HCT116 (cell line): ENCODE measurements around the gene GLIPR2. TPM values are rescaled to one million over a fixed set of nuclear protein-coding genes. Genes with fewer than 3 reads are reported as not detected.
A peak's percentile ranks its signal among the peaks of the same experiment; 100 is the strongest.

ENCODE experiments used
- ATAC-seq: fragments of 200-7000 bp; cut with Tn5 transposase; 2 replicates; pipeline ENCODE4 v1.9.1; 2020; ENCODE audit warnings: mild to moderate bottlenecking, moderate library complexity
- BruUV-seq: library from RNA; stranded (reverse); fragments of 400-500 nt; replicated peaks from 2 replicates; lab custom pipeline; 2021; lab: Mats Ljungman, UMichigan
- CTCF ChIA-PET: fragments of 300-600 bp; sonication (Branson Sonifier 250); formaldehyde crosslinking; loops from one replicate; lab custom pipeline; 2021; ENCODE audit warnings: antibody characterized with exemption; lab: Charles Lee
- POLR2A ChIA-PET: fragments of 300-600, 350-600 bp; sonication (Branson Sonifier 250); formaldehyde crosslinking; loops from one replicate; lab custom pipeline; 2021; ENCODE audit warnings: antibody characterized with exemption; lab: Charles Lee
- RAD21 ChIA-PET, 2 experiments: fragments of 300-600 bp; sonication (Branson Sonifier 250); formaldehyde crosslinking; loops; one replicate each; lab custom pipeline; 2023; ENCODE audit warnings: low total read pairs in 2 of 2; ENCODE audit not compliant: uncharacterized antibody in 2 of 2, unreplicated experiment in 2 of 2, low non-redundant PET in 1 of 2; lab: Charles Lee
- DNase-seq: peaks from one replicate; pipeline ENCODE4 v3.0.0-alpha.2; 2010; ENCODE audit warnings: low read depth, low spot score
- H2AFZ ChIP-seq: fragments of 200-600 bp; shearing (Covaris generic), sonication (generic); 2 replicates; pipeline ENCODE4 v1.6.1; 2017; ENCODE audit warnings: low read depth, mixed run types, mixed read lengths, antibody characterized with exemption, low read length; ENCODE audit not compliant: poor library complexity, severe bottlenecking
- H3K27ac ChIP-seq: 2 replicates; pipeline ENCODE4 v1.5.1; 2012; ENCODE audit warnings: low read depth, low read length
- H3K27me3 ChIP-seq: fragments of 200-600 bp; sonication (generic); 2 replicates; pipeline ENCODE4 v1.6.1; 2016; ENCODE audit warnings: mixed run types, low read length, mixed read lengths; ENCODE audit not compliant: insufficient read depth
- H3K36me3 ChIP-seq, 2 experiments: fragments of 200-500 bp in 1 of 2; fragments of 200-600 bp in 1 of 2; sonication (Bioruptor generic) in 1 of 2; sonication (generic) in 1 of 2; 2 replicates each; pipeline versions ENCODE4 v1.5.1 to v1.6.1; 2014 to 2016; ENCODE audit warnings: low read length in 2 of 2, inconsistent platforms in 1 of 2, mixed read lengths in 1 of 2, mixed run types in 1 of 2; ENCODE audit not compliant: insufficient read depth in 2 of 2, control insufficient read depth in 1 of 2
- H3K4me1 ChIP-seq, 2 experiments: fragments of 200-600 bp in 1 of 2; sonication (generic) in 1 of 2; 2 replicates each; pipeline versions ENCODE4 v1.5.1 to v1.6.1; 2012 to 2017; ENCODE audit warnings: low read length in 2 of 2, inconsistent platforms in 1 of 2, mild to moderate bottlenecking in 1 of 2, mixed read lengths in 1 of 2, mixed run types in 1 of 2, moderate library complexity in 1 of 2; ENCODE audit not compliant: insufficient read depth in 2 of 2, control insufficient read depth in 1 of 2
- H3K4me2 ChIP-seq: fragments of 200-600 bp; sonication (generic); 2 replicates; pipeline ENCODE4 v1.6.1; 2017; ENCODE audit warnings: mixed run types, low read length, mixed read lengths
- H3K4me3 ChIP-seq, 2 experiments: fragments of 200-600 bp in 1 of 2; sonication (generic) in 1 of 2; replicated peaks in 1 of 2; 2 replicates each; pipeline ENCODE4 v1.5.1; 2011 to 2016; ENCODE audit warnings: low read length in 2 of 2, control low read depth in 1 of 2, low read depth in 1 of 2, mild to moderate bottlenecking in 1 of 2, mixed read lengths in 1 of 2, mixed run types in 1 of 2
- H3K79me2 ChIP-seq: fragments of 200-600 bp; sonication (generic); 2 replicates; pipeline ENCODE4 v1.6.1; 2017; ENCODE audit warnings: mild to moderate bottlenecking, mixed run types, low read length, moderate library complexity, mixed read lengths; ENCODE audit not compliant: insufficient read depth
- H3K9ac ChIP-seq: fragments of 200-600 bp; sonication (generic); 2 replicates; pipeline ENCODE4 v1.6.1; 2016; ENCODE audit warnings: low read length, mixed read lengths
- H3K9me2 ChIP-seq: fragments of 200-600 bp; sonication (generic), shearing (Covaris generic); 2 replicates; pipeline ENCODE4 v1.6.1; 2017; ENCODE audit warnings: mixed run types, mild to moderate bottlenecking, moderate library complexity; ENCODE audit not compliant: insufficient read depth
- H3K9me3 ChIP-seq, 2 experiments: fragments of 200-500 bp in 1 of 2; fragments of 200-600 bp in 1 of 2; sonication (Bioruptor generic) in 1 of 2; sonication (generic) in 1 of 2; 2 replicates each; pipeline ENCODE4 v1.6.1; 2014 to 2017; ENCODE audit warnings: low read length in 2 of 2, mixed read lengths in 2 of 2, inconsistent platforms in 1 of 2, low read depth in 1 of 2, mild to moderate bottlenecking in 1 of 2, mixed run types in 1 of 2, moderate library complexity in 1 of 2; ENCODE audit not compliant: control insufficient read depth in 1 of 2, insufficient read depth in 1 of 2
- H4K20me1 ChIP-seq: fragments of 200-600 bp; sonication (generic), shearing (Covaris generic); 2 replicates; pipeline ENCODE4 v1.6.1; 2017; ENCODE audit warnings: mixed run types, mild to moderate bottlenecking, moderate library complexity; ENCODE audit not compliant: insufficient read depth
- EGR1 ChIP-seq: IDR thresholded peaks from 2 replicates; pipeline ENCODE4 v1.6.1; 2012; ENCODE audit warnings: low read depth
- ELF1 ChIP-seq: IDR thresholded peaks from 2 replicates; pipeline ENCODE4 v1.6.1; 2012; ENCODE audit warnings: low read depth, borderline replicate concordance
- EZH2phosphoT487 ChIP-seq: fragments of 200-600 bp; IDR thresholded peaks from 2 replicates; pipeline ENCODE4 v1.6.1; 2018; ENCODE audit warnings: antibody characterized with exemption, borderline replicate concordance
- POLR2A ChIP-seq: IDR thresholded peaks from 2 replicates; pipeline ENCODE4 v1.7.0; 2011; ENCODE audit warnings: borderline replicate concordance; ENCODE audit not compliant: insufficient read depth, insufficient read length; ENCODE audit errors: extremely low read depth
- POLR2AphosphoS5 ChIP-seq: IDR thresholded peaks from 2 replicates; pipeline ENCODE4 v1.6.1; 2011; ENCODE audit warnings: mild to moderate bottlenecking, low read depth, low read length, moderate library complexity
- RAD21 ChIP-seq: IDR thresholded peaks from 2 replicates; pipeline ENCODE4 v1.6.1; 2012; ENCODE audit warnings: low read depth, mild to moderate bottlenecking
- TCF7L2 ChIP-seq: IDR thresholded peaks from 2 replicates; pipeline ENCODE4 v1.7.0; 2011; ENCODE audit warnings: borderline replicate concordance, inconsistent platforms; ENCODE audit not compliant: insufficient read depth, insufficient read length; ENCODE audit errors: extremely low read depth
- YY1 ChIP-seq: IDR thresholded peaks from 2 replicates; pipeline ENCODE4 v1.6.1; 2011; ENCODE audit warnings: low read length, low read depth, moderate library complexity, mild to moderate bottlenecking; ENCODE audit not compliant: insufficient replicate concordance; ENCODE audit errors: extremely low read depth
- ZNF274 ChIP-seq: fragments of 200-500 bp; sonication (Bioruptor generic); IDR thresholded peaks from 2 replicates; pipeline ENCODE4 v1.6.1; 2014; ENCODE audit warnings: mild to moderate bottlenecking, low read depth, low read length, inconsistent platforms
- intact Hi-C: fragments of 100-400 bp; cut with micrococcal nuclease; formaldehyde crosslinking; loops from 2 replicates; pipeline ENCODE4 v1.10.0; 2022
- total RNA-seq: library from RNA; stranded (reverse); gene quantifications from one replicate; pipeline ENCODE4 v1.2.1, GENCODE V29; 2021; ENCODE audit not compliant: unreplicated experiment
- TF ChIP-seq, protein P1 (sequence below): IDR thresholded peaks from 2 replicates; pipeline ENCODE4 v1.6.1; 2011; ENCODE audit warnings: mild to moderate bottlenecking, low read length, moderate library complexity; ENCODE audit not compliant: insufficient replicate concordance; ENCODE audit errors: extremely low read depth
- TF ChIP-seq, protein P2 (sequence below), 3 experiments: fragments of 200-600 bp in 1 of 3; sonication (generic) in 1 of 3; IDR thresholded peaks in 2 of 3; conservative IDR thresholded peaks in 1 of 3; 2 replicates each; pipeline ENCODE4 v1.5.1; 2012 to 2017; ENCODE audit warnings: low read depth in 2 of 3, low read length in 2 of 3, antibody characterized with exemption in 1 of 3, borderline replicate concordance in 1 of 3, control low read depth in 1 of 3, mild to moderate bottlenecking in 1 of 3, mixed read lengths in 1 of 3, mixed run types in 1 of 3, moderate library complexity in 1 of 3; ENCODE audit not compliant: insufficient read depth in 1 of 3
- TF ChIP-seq, protein P3 (sequence below): IDR thresholded peaks from 2 replicates; pipeline ENCODE4 v1.6.1; 2012

Gene GLIPR2
- total RNA-seq, 1 experiment from 2014 or later = 14.5 TPM

- TF ChIP-seq, protein P1, sequence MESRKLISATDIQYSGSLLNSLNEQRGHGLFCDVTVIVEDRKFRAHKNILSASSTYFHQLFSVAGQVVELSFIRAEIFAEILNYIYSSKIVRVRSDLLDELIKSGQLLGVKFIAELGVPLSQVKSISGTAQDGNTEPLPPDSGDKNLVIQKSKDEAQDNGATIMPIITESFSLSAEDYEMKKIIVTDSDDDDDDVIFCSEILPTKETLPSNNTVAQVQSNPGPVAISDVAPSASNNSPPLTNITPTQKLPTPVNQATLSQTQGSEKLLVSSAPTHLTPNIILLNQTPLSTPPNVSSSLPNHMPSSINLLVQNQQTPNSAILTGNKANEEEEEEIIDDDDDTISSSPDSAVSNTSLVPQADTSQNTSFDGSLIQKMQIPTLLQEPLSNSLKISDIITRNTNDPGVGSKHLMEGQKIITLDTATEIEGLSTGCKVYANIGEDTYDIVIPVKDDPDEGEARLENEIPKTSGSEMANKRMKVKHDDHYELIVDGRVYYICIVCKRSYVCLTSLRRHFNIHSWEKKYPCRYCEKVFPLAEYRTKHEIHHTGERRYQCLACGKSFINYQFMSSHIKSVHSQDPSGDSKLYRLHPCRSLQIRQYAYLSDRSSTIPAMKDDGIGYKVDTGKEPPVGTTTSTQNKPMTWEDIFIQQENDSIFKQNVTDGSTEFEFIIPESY = no peak
- no peak for TF ChIP-seq TCF7L2
- TF ChIP-seq POLR2A = no peak
- no peak for TF ChIP-seq POLR2AphosphoS5
- TF ChIP-seq ELF1 = no peak
- TF ChIP-seq ZNF274 = no peak
- TF ChIP-seq, all 23 proteins: peak for 0
Measured at GRCh38 chr9:36165826-36166167, 29.3 kb downstream of the GLIPR2 start (continued).

DNA sequence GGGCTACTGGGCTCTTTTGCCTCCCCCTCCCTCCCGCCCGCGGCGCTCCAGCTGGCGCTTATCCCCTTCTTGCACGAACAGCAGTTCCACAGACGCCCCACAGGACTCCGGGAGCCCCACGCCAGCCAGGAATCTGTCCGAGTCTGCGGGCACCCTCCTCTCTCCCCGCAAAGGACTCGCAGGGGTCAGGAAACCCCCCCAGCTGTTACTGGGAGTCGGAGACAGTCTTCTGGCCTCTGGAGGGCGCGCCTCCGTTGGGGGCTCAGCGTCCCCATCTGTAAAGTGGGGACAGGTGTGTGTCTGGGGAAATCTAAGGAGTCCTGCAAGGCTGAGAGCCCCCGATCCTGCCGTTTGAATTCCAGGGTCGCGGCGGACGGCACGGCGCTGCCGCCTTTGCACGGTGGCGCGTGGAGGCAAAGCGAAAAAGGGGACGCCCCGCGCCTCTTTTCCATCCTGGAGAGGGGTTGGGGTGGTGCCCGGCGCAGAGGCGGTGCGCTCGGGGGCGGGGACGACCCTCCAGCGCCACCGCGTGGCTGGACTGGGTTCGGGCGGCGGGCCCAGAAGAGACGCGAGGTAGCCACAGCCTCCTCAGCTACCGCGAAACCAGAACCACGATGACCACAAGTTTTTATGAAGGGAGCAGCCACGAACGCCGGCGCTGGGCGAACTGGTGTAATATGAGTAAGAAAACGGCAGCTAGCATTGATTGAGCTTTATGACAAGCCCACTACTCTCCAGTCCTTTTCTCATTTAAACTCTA lies 29.8 kb downstream of the GLIPR2 start:
- Histone ChIP-seq H3K36me3 (no peaks in the 10 kb centered on the region), H3K4me1 (peaks cover 0 to 10% of the 10 kb centered on the region in 2 experiments; a peak in 1 of 4 replicates), H3K4me3 (peak overlapping the region; percentile 33 to 39), H3K4me2 (peak overlapping the region; percentile 72), H3K79me2 (no peaks in the 10 kb centered on the region), H3K27me3 (no peaks in the 10 kb centered on the region), H3K9ac (no peak overlapping the region; the same call in 1 of the 2 replicates), H3K9me3 (no peaks in the 10 kb centered on the region), H3K27ac (no peak overlapping the region), H4K20me1 (no peaks in the 10 kb centered on the region), H2AFZ (no peak overlapping the region), H3K9me2 (no peaks in the 10 kb centered on the region)
- peak; percentile 98 for ATAC-seq
- TF ChIP-seq, protein P2, sequence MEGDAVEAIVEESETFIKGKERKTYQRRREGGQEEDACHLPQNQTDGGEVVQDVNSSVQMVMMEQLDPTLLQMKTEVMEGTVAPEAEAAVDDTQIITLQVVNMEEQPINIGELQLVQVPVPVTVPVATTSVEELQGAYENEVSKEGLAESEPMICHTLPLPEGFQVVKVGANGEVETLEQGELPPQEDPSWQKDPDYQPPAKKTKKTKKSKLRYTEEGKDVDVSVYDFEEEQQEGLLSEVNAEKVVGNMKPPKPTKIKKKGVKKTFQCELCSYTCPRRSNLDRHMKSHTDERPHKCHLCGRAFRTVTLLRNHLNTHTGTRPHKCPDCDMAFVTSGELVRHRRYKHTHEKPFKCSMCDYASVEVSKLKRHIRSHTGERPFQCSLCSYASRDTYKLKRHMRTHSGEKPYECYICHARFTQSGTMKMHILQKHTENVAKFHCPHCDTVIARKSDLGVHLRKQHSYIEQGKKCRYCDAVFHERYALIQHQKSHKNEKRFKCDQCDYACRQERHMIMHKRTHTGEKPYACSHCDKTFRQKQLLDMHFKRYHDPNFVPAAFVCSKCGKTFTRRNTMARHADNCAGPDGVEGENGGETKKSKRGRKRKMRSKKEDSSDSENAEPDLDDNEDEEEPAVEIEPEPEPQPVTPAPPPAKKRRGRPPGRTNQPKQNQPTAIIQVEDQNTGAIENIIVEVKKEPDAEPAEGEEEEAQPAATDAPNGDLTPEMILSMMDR (IDR thresholded peaks at IDR 0.05 in 2 of 3, conservative IDR thresholded peaks at IDR 0.05 in 1 of 3; ENCODE audit: borderline replicate concordance in 1 of 3, insufficient read depth in 1 of 3, low read depth in 2 of 3, low read length in 2 of 3) = peak; percentile 84 to 89 (median 85)
- TF ChIP-seq EGR1 = peak; percentile 41; the same call in 1 of the 2 replicates
- TF ChIP-seq RAD21 = peak; percentile 83
- peak; percentile 1 for TF ChIP-seq YY1
- peak; percentile 14 for TF ChIP-seq TCF7L2
- no peak for TF ChIP-seq EZH2phosphoT487
- TF ChIP-seq ELF1 = no peak
- TF ChIP-seq, protein P3, sequence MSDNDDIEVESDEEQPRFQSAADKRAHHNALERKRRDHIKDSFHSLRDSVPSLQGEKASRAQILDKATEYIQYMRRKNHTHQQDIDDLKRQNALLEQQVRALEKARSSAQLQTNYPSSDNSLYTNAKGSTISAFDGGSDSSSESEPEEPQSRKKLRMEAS = peak; percentile 51; the same call in 1 of the 2 replicates
- DNase-seq = peak; percentile 79
- intact Hi-C loops = loop anchor here (1.0 to 5.0 kb wide), 3 partner anchors 63 to 209 kb away; partner anchors contain the start of gene OR2S2
- RAD21 ChIA-PET = interaction anchor here in 1 of 2 experiments (1.1 kb wide), 1 partner anchor 63 kb away, joined by 4 read pairs; no protein-coding TSS in a partner anchor
- BruUV-seq = no TSS peak
- CTCF ChIA-PET = interaction anchor here (0.8 to 3.5 kb wide), 8 partner anchors 15 to 158 kb away, joined by 3 to 36 read pairs (median 4); partner anchors contain the start of gene CLTA
- POLR2A ChIA-PET = interaction anchor here (0.6 kb wide), 1 partner anchor 9 kb away, joined by 4 read pairs; no protein-coding TSS in a partner anchor
